ENCODE measurements around the gene KCTD14. TPM values are rescaled to one million over a fixed set of nuclear protein-coding genes. Genes with fewer than 3 reads are reported as not detected.
"Not testable (repeated sequence)": the region's sequence is repeated elsewhere in the genome, so short reads cannot be mapped to it uniquely, and the experiment has no call there.

Gene KCTD14
- total RNA-seq, 2 donors from 2014 or later, result 3.6 to 16.8 TPM

GRCh38 chr11:78041843-78042440 is 18.9 kb upstream of the KCTD14 start:
- 95% methylated on average over 14 of the region's 14 CpGs for WGBS
- H3K27me3 ChIP-seq (replicated peaks; ENCODE audit: insufficient read depth), result no peaks in the 10 kb centered on the region
- H3K27ac ChIP-seq, result no peak overlapping the region
- no peak for DNase-seq (ENCODE audit: low spot score)
- no peaks in the 10 kb centered on the region for H3K36me3 ChIP-seq
- no peaks in the 10 kb centered on the region for H3K4me1 ChIP-seq (replicated peaks)
- no peak overlapping the region for H3K4me3 ChIP-seq
- intact Hi-C loops (cut with DNase I), result loop anchor here (10.0 kb wide), 1 partner anchor 47 kb away; the partner anchor contains the start of gene INTS4
- no peaks in the 10 kb centered on the region for H3K9me3 ChIP-seq
- TF ChIP-seq CTCF (IDR thresholded peaks at IDR 0.05) (no peak), POLR2A (IDR thresholded peaks at IDR 0.05) (no peak), POLR2AphosphoS5 (IDR thresholded peaks at IDR 0.05) (no peak)

- not testable (repeated sequence) for H3K27ac ChIP-seq; H3K9me3 ChIP-seq; H3K36me3 ChIP-seq; DNase-seq (ENCODE audit: low spot score); H3K4me3 ChIP-seq; H3K4me1 ChIP-seq (replicated peaks); H3K27me3 ChIP-seq (replicated peaks; ENCODE audit: insufficient read depth)
- intact Hi-C loops (cut with DNase I), result loop anchor here (10.0 kb wide), 1 partner anchor 47 kb away; the partner anchor contains the start of gene INTS4
- 92% methylated on average over 8 of the region's 8 CpGs for WGBS
Measured at GRCh38 chr11:78041380-78041719, 18.3 kb upstream of the KCTD14 start.

GRCh38 chr11:78040691-78041379 is 17.8 kb upstream of the KCTD14 start:
- H3K27ac ChIP-seq, result no peak overlapping the region
- TF ChIP-seq POLR2AphosphoS5 (IDR thresholded peaks at IDR 0.05), result no peak
- no peak for TF ChIP-seq POLR2A (IDR thresholded peaks at IDR 0.05)
- TF ChIP-seq CTCF (IDR thresholded peaks at IDR 0.05), result no peak
- H3K27me3 ChIP-seq (replicated peaks; ENCODE audit: insufficient read depth), result no peaks in the 10 kb centered on the region
- no peaks in the 10 kb centered on the region for H3K4me1 ChIP-seq (replicated peaks)
- intact Hi-C loops (cut with DNase I), result loop anchor here (10.0 kb wide), 1 partner anchor 46 kb away; the partner anchor contains the start of gene INTS4
- no peak for DNase-seq (ENCODE audit: low spot score)
- H3K9me3 ChIP-seq, result no peaks in the 10 kb centered on the region
- H3K36me3 ChIP-seq, result no peaks in the 10 kb centered on the region
- 93% methylated on average over 15 of the region's 15 CpGs for WGBS
- no peak overlapping the region for H3K4me3 ChIP-seq

- Histone ChIP-seq H3K4me3 (no peak overlapping the region), H3K36me3 (no peaks in the 10 kb centered on the region), H3K4me1 (replicated peaks) (no peaks in the 10 kb centered on the region), H3K9me3 (no peaks in the 10 kb centered on the region), H3K27ac (peak overlapping the region in 1 of 2 donors; percentile 3), H3K27me3 (replicated peaks; ENCODE audit: insufficient read depth) (no peaks in the 10 kb centered on the region)
- TF ChIP-seq POLR2A (IDR thresholded peaks at IDR 0.05), result no peak
- TF ChIP-seq CTCF (IDR thresholded peaks at IDR 0.05), result no peak
- TF ChIP-seq POLR2AphosphoS5 (IDR thresholded peaks at IDR 0.05), result no peak
- intact Hi-C loops (cut with DNase I), result loop anchor here (10.0 kb wide), 1 partner anchor 45 kb away; the partner anchor contains the start of gene INTS4
- WGBS, result 23% methylated on average over 7 of the region's 7 CpGs
- peak; percentile 8 for DNase-seq (ENCODE audit: low spot score)
Measured at GRCh38 chr11:78039919-78040671, 17.0 kb upstream of the KCTD14 start.

GRCh38 chr11:78039391-78039918 is 16.4 kb upstream of the KCTD14 start:
- WGBS, result 75% methylated on average over 4 of the region's 4 CpGs
- no peak overlapping the region for H3K4me3 ChIP-seq
- no peaks in the 10 kb centered on the region for H3K4me1 ChIP-seq (replicated peaks)
- no peaks in the 10 kb centered on the region for H3K9me3 ChIP-seq
- no peaks in the 10 kb centered on the region for H3K27me3 ChIP-seq (replicated peaks; ENCODE audit: insufficient read depth)
- DNase-seq (ENCODE audit: low spot score), result no peak
- TF ChIP-seq POLR2AphosphoS5 (IDR thresholded peaks at IDR 0.05) (no peak), CTCF (IDR thresholded peaks at IDR 0.05) (no peak), POLR2A (IDR thresholded peaks at IDR 0.05) (no peak)
- H3K27ac ChIP-seq, result no peak overlapping the region
- intact Hi-C loops (cut with DNase I), result no loop called here
- H3K36me3 ChIP-seq, result no peaks in the 10 kb centered on the region
